Brain pericyte (primary cell): ENCODE measurements around the gene ATP9B.

Source experiments
- DNase-seq: peaks from one replicate; pipeline ENCODE4 v3.0.0-alpha.2; 2012; ENCODE audit warnings: low read depth, low spot score

The ATP9B gene

DNA sequence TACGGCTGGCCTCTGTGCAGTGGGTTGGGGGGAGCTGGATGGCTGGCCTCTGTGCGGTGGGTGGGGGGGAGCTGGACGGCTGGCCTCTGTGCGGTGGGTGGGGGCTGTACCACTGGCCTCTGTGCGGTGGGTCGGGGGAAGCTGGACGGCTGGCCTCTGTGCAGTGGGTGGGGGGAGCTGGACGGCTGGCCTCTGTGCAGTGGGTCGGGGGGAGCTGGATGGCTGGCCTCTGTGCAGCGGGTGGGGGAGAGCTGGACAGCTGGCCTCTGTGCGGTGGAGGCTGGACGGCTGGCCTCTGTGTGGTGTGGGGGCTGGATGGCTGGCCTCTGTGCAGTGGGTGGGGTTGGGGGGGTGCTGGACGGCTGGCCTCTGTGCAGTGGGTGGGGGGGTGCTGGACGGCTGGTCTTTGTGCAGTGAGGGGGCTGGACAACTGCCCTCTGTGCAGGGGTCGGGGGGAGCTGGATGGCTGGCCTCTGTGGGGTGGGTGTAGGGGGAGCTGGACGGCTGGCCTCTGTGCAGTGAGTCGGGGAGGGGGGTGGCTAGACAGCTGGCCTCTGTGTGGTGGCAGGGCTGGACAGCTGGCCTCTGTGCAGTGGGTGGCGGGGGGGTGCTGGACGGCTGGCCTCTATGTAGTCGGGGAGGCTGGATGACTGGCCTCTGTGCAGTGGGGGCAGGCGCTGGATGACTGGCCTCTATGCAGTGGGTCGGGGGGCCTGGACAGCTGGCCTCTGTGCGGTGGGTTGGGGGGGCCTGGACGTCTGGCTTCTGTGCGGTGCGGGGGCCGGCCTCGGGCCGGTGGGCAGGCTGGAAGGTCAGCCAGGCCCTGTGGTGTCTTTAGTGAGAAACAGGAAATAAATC is 358.4 kb downstream of the ATP9B start:
- DNase-seq, result no peak
